Amygdala (tissue), 56 donors: ENCODE data around the gene PCDHGA11.
A peak's percentile ranks its signal among the peaks of the same experiment; 100 is the strongest.
"Not testable (repeated sequence)": the region's sequence is repeated elsewhere in the genome, so short reads cannot be mapped to it uniquely, and the experiment has no call there.

Experiments used
- DNase-seq, 56 donors: peaks; one replicate each; lab custom pipeline; 2025; lab: John Stamatoyannopoulos, UW

Gene PCDHGA11

DNA sequence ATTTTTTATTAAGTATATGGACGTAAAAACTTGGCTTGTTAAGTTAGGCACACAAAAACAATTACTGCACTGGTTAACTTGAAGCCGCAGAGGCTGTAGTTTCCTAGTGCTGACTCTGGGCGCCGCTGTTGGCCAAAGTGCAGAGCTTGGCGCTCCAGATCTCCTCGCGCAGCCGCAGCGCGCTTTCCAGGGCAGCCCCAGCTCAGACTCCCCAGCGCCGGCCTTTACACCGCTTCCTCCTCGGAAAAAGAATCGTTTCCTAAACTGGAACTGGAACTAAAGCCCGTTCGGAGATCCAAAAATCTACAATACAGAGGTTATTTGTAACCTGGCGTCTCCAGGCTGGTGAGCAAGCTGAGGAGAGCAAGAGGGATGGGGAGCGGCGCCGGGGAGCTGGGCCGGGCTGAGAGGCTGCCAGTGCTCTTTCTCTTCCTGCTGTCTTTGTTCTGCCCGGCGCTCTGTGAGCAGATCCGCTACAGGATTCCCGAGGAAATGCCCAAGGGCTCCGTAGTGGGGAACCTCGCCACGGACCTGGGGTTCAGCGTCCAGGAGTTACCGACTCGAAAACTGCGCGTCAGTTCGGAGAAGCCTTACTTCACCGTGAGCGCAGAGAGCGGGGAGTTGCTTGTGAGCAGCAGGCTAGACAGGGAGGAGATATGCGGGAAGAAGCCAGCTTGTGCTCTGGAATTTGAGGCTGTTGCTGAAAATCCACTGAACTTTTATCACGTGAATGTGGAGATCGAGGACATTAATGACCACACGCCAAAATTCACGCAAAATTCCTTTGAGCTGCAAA is 22.9 kb upstream of the PCDHGA11 start, which contains the start of gene PCDHGB5:
Gene PCDHGB5, plus strand, starts transcription at position 192 of the 796 bp plus-strand sequence. Its CDS starts 181 bp downstream, at position 373.
- peak in 1 of 56 donors; percentile 17 for DNase-seq

DNA sequence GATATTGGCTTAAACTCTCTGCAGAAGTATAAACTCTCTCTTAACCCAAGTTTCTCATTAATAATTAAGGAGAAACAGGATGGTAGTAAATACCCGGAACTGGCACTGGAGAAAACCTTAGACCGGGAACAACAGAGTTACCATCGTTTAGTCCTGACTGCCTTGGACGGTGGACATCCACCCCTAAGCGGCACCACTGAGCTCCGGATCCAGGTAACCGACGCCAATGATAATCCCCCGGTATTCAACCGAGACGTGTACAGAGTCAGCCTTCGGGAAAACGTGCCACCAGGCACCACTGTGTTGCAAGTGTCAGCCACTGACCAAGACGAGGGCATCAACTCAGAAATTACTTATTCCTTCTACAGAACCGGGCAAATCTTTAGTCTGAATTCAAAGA is 22.2 kb upstream of the PCDHGA11 start:
- no peak for DNase-seq

DNA sequence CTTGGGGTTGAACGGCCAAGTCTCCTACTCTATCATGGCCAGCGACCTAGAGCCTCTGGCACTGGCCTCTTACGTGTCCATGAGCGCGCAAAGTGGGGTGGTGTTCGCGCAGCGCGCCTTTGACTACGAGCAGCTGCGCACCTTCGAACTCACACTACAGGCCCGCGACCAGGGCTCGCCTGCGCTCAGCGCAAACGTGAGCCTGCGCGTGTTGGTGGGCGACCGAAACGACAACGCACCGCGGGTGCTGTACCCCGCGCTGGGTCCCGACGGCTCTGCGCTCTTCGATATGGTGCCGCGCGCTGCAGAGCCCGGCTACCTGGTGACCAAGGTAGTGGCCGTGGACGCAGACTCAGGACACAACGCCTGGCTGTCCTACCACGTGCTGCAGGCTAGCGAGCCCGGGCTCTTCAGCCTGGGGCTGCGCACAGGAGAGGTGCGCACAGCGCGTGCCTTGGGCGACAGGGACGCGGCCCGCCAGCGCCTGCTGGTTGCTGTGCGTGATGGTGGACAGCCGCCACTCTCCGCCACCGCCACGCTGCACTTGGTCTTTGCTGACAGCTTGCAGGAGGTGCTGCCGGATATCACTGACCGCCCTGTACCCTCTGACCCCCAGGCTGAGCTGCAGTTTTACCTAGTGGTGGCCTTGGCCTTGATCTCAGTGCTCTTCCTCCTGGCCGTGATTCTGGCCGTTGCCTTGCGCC is 21.1 kb upstream of the PCDHGA11 start:
- DNase-seq = no peak

DNA sequence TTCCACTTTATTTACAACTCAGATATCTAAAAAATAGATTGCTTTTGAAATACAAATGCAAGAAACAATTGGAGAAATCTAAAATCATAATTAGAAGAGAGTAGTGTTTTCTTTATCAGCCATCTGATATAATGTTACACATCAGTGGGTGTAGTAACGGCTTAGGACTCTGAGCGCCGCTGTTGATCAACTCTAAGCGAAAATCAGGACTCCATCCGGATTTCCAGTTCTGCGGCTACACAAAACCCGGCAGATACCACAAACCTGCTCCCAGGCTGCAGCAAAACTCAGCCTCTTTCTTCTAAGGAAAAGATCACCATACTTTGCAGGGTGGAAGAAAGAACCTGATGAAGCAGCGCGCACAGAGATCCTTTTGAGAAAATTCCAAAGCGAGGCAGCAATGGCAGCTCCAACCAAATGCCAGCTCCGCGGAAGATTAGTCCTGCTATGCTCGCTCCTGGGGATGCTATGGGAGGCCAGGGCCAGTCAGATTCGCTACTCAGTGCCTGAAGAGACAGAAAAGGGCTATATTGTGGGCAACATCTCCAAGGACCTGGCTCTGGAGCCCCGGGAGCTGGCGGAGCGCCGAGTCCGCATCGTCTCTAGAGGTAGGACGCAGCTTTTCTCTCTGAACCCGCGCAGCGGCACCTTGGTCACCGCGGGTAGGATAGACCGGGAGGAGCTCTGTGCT is 18.2 kb upstream of the PCDHGA11 start, which contains the start of gene PCDHGA9:
Gene PCDHGA9, plus strand, starts transcription at position 226 of the 691 bp plus-strand sequence. Its CDS starts 175 bp downstream, at position 401.
- DNase-seq = peak in 3 of 56 donors; percentile 10 to 50 (median 11)

DNA sequence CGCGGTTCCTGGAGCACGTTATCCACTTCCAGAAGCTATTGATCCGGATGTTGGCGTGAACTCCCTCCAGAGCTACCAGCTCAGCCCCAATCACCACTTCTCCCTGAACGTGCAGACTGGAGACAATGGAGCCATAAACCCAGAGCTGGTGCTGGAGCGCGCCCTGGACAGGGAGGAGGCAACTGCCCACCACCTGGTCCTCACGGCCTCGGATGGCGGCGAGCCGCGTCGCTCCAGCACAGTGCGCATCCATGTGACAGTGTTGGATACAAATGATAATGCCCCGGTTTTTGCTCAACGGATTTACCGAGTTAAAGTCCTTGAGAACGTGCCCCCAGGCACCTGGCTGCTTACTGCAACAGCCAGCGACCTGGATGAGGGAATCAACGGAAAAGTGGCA is 17.5 kb upstream of the PCDHGA11 start:
- DNase-seq = no peak

DNA sequence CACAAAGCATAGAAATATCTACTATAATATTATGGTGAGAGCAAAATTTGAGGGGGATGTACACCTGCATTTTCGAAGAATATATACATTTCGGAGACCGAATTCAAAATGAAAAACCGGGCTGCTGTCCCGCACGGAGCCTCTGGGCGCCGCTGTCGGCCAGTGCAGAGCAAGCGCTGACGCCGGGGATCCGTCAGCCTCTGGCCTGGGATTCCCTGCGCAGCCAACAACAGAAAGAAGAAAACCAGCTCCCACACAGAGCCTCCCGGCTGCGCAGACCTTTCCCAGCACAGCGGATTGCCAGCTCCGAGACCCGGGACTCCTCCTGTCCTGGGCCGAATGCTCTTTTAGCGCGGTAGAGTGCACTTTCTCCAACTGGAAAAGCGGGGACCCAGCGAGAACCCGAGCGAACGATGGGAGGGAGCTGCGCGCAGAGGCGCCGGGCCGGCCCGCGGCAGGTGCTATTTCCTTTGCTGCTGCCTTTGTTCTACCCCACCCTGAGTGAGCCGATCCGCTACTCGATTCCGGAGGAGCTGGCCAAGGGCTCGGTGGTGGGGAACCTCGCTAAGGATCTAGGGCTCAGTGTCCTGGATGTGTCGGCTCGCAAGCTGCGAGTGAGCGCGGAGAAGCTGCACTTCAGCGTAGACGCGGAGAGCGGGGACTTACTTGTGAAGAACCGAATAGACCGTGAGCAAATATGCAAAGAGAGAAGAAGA is 12.9 kb upstream of the PCDHGA11 start, which contains the start of gene PCDHGB6:
Gene PCDHGB6, plus strand, starts transcription at position 232 of the 716 bp plus-strand sequence. Its CDS starts 182 bp downstream, at position 414.
- not testable (repeated sequence) for DNase-seq

DNA sequence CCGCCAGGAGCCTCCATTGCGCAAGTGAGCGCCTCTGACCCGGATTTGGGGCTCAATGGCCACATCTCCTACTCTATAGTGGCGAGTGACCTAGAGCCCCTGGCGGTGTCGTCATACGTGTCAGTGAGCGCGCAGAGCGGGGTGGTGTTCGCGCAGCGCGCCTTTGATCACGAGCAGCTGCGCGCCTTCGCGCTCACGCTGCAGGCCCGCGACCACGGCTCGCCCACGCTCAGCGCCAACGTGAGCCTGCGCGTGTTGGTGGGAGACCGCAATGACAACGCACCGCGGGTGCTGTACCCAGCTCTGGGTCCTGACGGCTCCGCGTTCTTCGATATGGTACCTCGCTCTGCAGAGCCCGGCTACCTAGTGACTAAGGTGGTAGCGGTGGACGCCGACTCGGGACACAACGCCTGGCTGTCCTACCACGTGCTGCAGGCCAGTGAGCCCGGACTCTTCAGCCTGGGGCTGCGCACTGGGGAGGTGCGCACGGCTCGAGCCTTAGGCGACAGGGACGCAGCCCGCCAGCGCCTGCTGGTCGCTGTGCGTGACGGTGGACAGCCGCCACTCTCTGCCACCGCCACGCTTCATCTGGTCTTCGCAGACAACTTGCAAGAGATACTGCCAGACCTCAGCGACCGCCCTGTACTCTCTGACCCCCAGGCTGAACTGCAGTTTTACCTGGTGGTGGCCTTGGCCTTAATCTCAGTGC is 11.1 kb upstream of the PCDHGA11 start:
- DNase-seq = no peak

DNA sequence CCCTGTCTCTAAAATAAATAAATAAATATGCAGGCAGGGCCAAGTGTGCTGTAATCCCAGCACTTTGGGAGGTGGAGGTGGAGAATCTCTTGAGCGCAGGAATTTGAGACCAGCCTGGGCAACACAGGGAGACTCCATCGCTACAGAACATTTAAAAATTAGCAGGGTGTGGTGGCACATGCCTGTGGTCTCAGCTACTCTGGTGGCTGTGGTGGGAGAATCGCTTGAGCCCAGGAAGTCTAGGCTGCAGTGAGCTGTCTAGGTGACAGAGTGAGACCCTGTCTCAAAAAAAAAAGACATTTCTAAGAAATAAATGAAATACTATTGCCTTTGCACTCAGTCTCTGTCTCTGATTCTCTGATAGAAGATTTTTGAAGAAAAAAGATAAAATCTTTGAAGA is 9.3 kb upstream of the PCDHGA11 start:
- DNase-seq = no peak

DNA sequence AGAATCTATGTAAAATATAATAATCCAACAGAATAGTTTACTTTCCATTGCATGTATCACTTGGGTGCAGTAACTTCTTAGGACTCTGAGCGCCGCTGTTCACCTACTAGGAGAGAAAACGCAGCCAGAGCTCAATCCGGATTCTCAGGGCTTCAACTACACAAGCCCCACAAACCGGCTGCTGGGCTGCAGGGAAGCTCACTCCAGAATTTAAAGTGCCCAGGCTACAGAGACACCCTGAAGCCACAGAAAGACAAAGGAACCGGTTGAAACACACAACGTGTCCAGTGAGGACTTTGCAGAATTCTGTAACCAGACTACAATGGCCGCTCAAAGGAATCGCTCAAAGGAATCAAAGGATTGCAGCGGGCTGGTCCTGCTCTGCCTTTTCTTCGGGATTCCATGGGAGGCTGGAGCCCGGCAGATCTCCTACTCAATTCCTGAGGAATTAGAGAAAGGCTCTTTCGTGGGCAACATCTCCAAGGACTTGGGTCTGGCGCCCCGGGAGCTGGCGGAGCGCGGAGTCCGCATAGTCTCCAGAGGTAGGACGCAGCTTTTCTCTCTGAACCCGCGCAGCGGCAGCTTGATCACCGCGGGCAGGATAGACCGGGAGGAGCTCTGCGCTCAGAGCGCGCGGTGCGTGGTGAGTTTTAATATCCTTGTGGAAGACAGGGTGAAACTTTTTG is 7.9 kb upstream of the PCDHGA11 start, which contains the start of gene PCDHGA10:
Gene PCDHGA10, plus strand, starts transcription at position 134 of the 686 bp plus-strand sequence. Its CDS starts 189 bp downstream, at position 323.
- peak in 1 of 56 donors; percentile 26 for DNase-seq

DNA sequence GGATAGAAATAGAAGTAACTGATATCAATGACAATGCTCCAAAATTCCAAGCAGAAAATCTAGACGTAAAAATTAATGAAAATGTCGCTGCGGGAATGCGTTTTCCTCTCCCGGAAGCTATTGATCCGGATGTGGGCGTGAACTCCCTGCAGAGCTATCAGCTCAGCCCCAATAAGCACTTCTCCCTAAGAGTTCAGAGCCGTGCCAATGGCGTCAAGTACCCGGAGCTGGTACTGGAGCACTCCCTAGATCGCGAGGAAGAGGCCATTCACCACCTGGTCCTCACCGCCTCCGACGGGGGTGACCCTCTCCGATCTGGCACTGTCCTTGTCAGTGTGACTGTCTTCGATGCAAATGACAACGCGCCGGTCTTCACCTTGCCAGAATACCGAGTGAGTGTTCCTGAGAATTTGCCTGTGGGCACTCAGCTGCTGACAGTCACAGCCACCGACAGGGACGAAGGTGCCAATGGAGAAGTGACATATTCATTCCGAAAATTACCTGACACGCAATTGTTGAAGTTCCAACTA is 7.2 kb upstream of the PCDHGA11 start:
- no peak for DNase-seq

DNA sequence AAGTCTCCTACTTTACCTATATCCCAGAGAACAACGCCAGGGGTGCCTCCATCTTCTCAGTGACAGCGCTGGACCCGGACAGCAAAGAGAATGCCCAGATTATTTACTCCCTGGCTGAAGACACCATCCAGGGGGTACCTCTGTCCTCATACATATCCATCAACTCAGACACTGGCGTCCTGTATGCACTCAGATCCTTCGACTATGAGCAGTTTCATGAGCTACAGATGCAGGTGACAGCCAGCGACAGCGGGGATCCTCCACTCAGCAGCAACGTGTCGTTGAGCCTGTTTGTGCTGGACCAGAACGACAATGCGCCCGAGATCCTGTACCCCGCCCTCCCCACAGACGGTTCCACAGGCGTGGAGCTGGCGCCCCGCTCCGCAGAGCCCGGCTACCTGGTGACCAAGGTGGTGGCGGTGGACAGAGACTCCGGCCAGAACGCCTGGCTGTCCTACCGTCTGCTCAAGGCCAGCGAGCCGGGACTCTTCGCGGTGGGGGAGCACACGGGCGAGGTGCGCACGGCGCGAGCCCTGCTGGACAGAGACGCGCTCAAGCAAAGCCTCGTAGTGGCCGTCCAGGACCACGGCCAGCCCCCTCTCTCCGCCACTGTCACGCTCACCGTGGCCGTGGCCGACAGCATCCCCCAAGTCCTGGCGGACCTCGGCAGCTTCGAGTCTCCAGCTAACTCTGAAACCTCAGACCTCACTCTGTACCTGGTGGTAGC is 6.1 kb upstream of the PCDHGA11 start:
- DNase-seq = not testable (repeated sequence)

DNA sequence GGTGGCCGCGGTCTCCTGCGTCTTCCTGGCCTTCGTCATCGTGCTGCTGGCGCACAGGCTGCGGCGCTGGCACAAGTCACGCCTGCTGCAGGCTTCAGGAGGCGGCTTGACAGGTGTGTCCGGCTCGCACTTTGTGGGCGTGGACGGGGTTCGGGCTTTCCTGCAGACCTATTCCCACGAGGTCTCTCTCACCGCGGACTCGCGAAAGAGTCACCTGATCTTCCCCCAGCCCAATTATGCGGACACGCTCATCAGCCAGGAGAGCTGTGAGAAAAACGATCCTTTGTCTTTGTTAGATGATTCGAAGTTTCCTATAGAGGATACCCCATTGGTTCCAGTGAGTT is 5.6 kb upstream of the PCDHGA11 start:
- DNase-seq = not testable (repeated sequence)

DNA sequence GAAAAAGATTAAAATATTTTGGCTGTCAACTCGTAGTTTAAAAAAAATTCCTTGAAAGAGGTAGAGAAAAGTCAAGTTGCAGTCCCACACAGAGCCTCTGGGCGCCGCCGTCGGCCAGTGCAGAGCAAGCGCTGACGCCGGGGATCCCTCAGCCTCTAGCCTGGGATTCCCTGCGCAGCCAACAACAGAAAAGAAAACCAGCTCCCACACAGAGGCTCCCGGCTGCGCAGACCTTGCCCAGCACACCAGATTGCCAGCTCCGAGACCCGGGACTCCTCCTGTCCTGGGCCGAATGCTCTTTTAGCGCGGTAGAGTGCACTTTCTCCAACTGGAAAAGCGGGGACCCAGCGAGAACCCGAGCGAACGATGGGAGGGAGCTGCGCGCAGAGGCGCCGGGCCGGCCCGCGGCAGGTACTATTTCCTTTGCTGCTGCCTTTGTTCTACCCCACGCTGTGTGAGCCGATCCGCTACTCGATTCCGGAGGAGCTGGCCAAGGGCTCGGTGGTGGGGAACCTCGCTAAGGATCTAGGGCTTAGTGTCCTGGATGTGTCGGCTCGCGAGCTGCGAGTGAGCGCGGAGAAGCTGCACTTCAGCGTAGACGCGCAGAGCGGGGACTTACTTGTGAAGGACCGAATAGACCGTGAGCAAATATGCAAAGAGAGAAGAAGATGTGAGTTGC is 3.2 kb upstream of the PCDHGA11 start, which contains the start of gene PCDHGB7:
Gene PCDHGB7, plus strand, starts transcription at position 184 of the 679 bp plus-strand sequence. Its CDS starts 183 bp downstream, at position 367.
- peak in 13 of 56 donors; percentile 5 to 59 (median 29) for DNase-seq

DNA sequence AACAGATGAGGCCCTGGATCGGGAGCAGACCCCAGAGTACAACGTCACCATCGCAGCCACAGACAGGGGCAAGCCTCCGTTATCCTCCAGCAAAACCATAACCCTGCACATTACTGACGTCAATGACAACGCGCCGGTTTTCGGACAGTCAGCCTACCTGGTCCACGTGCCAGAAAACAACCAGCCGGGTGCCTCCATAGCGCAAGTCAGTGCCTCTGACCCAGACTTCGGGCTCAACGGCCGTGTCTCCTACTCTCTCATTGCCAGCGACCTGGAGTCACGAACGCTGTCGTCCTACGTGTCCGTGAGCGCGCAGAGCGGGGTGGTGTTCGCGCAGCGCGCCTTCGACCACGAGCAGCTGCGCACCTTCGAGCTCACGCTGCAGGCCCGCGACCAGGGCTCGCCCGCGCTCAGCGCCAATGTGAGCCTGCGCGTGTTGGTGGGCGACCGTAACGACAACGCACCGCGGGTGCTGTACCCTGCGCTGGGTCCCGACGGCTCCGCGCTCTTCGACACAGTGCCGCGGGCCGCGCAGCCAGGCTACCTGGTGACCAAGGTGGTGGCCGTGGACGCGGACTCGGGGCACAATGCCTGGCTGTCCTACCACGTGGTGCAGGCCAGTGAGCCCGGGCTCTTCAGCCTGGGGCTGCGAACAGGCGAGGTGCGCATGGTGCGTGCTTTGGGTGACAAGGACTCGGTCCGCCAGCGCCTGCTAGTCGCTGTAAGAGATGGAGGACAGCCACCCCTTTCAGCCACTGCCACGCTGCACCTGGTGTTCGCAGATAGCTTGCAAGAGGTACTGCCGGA is 1.6 kb upstream of the PCDHGA11 start:
- no peak for DNase-seq

DNA sequence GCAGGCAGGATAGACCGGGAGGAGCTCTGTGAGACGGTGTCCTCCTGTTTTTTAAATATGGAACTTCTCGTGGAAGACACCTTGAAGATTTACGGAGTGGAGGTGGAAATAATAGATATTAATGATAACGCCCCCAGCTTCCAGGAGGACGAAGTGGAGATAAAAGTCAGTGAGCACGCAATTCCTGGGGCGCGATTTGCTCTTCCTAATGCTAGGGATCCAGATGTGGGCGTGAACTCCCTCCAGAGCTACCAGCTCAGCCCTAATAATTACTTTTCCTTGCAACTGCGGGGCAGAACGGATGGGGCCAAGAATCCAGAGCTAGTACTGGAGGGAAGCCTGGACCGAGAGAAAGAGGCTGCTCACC is 621 bp downstream of the PCDHGA11 start:
- DNase-seq = no peak

DNA sequence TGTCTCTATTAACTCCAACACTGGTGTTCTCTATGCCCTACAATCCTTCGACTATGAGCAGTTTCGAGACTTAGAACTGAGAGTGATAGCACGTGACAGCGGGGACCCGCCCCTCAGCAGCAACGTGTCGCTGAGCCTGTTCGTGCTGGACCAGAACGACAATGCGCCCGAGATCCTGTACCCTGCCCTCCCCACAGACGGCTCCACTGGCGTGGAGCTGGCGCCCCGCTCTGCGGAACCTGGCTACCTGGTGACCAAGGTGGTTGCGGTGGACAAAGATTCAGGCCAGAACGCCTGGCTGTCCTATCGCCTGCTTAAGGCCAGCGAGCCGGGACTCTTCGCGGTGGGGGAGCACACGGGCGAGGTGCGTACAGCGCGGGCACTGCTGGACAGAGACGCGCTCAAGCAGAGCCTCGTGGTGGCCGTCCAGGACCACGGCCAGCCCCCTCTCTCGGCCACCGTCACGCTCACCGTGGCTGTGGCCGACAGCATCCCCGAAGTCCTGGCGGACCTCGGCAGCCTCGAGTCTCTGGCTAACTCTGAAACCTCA is 2.0 kb downstream of the PCDHGA11 start:
- no peak for DNase-seq
